ENCODE measurements around the gene GOT1. TPM values are rescaled to one million over a fixed set of nuclear protein-coding genes. Genes with fewer than 3 reads are reported as not detected.

Gene GOT1
- total and polyA plus RNA-seq, 8 donors, result 26.5 to 32.5 (median 29.5) TPM

- TF ChIP-seq CTCF (IDR thresholded peaks at IDR 0.05), result no peak
- DNase-seq (no peak), ATAC-seq (peak; percentile 50)
- Histone ChIP-seq H3K27ac (no peak overlapping the region), H3K4me3 (no peak overlapping the region), H3K27me3 (peaks cover 0 to 10% of the 10 kb centered on the region in 2 donors), H3K4me1 (no peaks in the 10 kb centered on the region), H3K9me3 (no peaks in the 10 kb centered on the region), H3K36me3 (no peaks in the 10 kb centered on the region)
- intact Hi-C loops (cut with DNase I), result no loop called here
Observed at GRCh38 chr10:99364125-99364524, 66.3 kb downstream of the GOT1 start.

DNA sequence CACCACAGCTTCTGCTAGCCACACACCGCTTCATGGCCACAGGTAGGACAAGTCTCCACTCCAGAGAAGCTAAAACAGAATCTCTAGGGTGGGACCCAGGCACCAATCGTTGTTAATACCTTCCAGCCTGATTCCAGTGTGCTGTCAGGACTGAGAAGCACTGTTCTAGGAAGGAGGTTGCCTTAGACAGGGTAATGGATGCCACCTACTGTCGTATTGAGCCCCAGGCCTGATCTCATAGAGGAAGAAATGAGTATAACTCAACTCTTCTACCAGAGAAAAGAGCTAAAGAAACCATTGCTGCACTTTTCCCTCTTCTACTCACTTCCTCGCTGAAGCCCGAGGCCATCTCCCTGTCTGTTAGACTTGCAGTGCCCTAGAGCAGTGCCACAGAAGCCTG is 69.5 kb downstream of the GOT1 start:
- no peak for ATAC-seq
- no peaks in the 10 kb centered on the region for H3K36me3 ChIP-seq
- no peak for DNase-seq
- no peak overlapping the region for H3K27ac ChIP-seq
- H3K4me1 ChIP-seq, result no peaks in the 10 kb centered on the region
- intact Hi-C loops (cut with DNase I), result no loop called here
- TF ChIP-seq CTCF (IDR thresholded peaks at IDR 0.05), result no peak
- no peak overlapping the region for H3K4me3 ChIP-seq
- no peaks in the 10 kb centered on the region for H3K9me3 ChIP-seq
- no peaks in the 10 kb centered on the region for H3K27me3 ChIP-seq

DNA sequence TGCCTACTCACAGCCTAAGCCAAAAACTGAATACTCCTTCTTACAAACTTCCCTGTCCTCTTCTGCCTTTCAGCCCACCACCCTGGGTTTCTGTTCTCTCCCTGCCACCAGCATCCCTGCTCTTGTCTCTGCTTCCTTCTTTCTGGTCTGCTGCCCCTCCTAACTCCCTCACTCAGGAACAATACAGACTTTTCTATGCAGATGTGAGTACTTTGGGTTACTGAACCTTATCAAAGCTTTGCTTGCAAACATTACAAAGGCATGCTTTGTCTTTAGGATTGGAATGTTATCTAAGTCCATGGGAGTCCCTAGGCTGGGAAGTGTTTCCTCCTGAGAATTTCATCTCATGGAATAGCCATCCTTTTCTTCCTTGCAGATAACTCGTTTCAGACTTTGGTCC is 72.3 kb downstream of the GOT1 start:
- ATAC-seq (no peak), DNase-seq (no peak)
- intact Hi-C loops (cut with DNase I), result no loop called here
- H3K27me3 ChIP-seq, result peaks cover 0 to 9% of the 10 kb centered on the region in 2 donors
- H3K36me3 ChIP-seq, result no peaks in the 10 kb centered on the region
- H3K27ac ChIP-seq, result no peak overlapping the region
- TF ChIP-seq CTCF (IDR thresholded peaks at IDR 0.05), result no peak
- H3K9me3 ChIP-seq, result no peaks in the 10 kb centered on the region
- no peaks in the 10 kb centered on the region for H3K4me1 ChIP-seq
- no peak overlapping the region for H3K4me3 ChIP-seq

DNA sequence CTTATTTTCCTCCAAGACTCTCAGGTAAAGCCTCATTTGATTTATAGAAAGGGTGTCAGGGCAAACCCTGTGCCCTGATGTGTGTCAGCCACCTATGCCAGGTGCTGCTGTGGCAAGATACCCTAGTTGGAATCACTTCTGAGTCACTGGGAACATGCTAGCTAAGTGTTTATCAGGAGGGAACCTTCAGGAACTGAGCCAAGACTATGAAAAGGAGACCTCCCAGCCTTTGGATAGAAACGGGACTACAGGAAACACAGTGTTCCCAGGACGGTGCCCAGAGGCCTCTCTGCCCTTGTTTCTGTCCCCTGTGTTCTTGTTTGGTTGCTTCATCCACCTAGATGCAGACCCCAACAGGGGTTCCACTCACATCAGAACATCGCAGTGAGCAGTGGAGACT is 72.7 kb downstream of the GOT1 start:
- no peaks in the 10 kb centered on the region for H3K4me1 ChIP-seq
- H3K4me3 ChIP-seq, result no peak overlapping the region
- H3K27ac ChIP-seq, result no peak overlapping the region
- H3K27me3 ChIP-seq, result peaks cover 0 to 13% of the 10 kb centered on the region in 2 donors
- ATAC-seq (no peak), DNase-seq (no peak)
- no peaks in the 10 kb centered on the region for H3K9me3 ChIP-seq
- TF ChIP-seq CTCF (IDR thresholded peaks at IDR 0.05), result no peak
- H3K36me3 ChIP-seq, result no peaks in the 10 kb centered on the region
- intact Hi-C loops (cut with DNase I), result no loop called here

DNA sequence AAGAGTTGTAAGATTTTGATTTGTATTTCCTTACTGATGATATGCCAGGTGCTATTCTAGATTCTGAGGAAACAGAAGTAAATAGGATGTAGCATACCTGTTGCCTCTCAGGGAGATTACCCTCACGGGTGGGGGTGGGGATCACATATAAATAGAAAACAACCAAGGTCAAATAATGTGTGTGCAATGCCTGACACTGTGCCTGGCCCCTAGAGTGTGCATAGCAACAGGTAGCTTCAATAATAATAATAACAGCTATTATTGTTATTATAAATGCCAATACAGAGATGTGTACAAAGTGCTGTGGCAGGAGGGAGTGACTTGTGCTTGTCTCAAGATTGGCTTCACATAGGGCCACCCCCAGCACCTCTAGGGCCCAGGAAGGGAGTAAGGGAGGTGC is 77.2 kb downstream of the GOT1 start:
- Histone ChIP-seq H3K36me3 (no peaks in the 10 kb centered on the region), H3K4me1 (no peaks in the 10 kb centered on the region), H3K27ac (no peak overlapping the region), H3K9me3 (no peaks in the 10 kb centered on the region), H3K4me3 (no peak overlapping the region), H3K27me3 (peaks cover 0 to 13% of the 10 kb centered on the region in 2 donors)
- no peak for TF ChIP-seq CTCF (IDR thresholded peaks at IDR 0.05)
- intact Hi-C loops (cut with DNase I), result no loop called here
- no peak for DNase-seq
- no peak for ATAC-seq

All from left lung (tissue), 10 donors.